Adipose tissue (tissue), 3 donors: ENCODE results near the gene SLC51B. TPM values are rescaled to one million over a fixed set of nuclear protein-coding genes. Genes with fewer than 3 reads are reported as not detected.

Experiments
- H3K27ac ChIP-seq: one replicate; pipeline ENCODE4 v1.5.1; 2013; ENCODE audit warnings: low read depth, low read length
- WGBS, 3 donors: extraction: QIAGEN DNeasy Blood & Tissue Kit; methylation state at CpG; one replicate each; pipeline ENCODE4 v1.1.7; 2013; 5-methylcytosine and 5-hydroxymethylcytosine counted together
- polyA plus RNA-seq, 3 donors: library from polyadenylated mRNA; stranded (reverse); fragments of 200-250 nt; gene quantifications; one replicate each; pipeline ENCODE4 v1.2.3, GENCODE V29; 2013
- donor health status: healthy with polysubstance abuse.
- donor health status: Bipolar disorder and iron deficiency.
- donor health status: healthy.

The SLC51B gene
- polyA plus RNA-seq, 3 donors: 0.10 TPM; not detected in 2

DNA sequence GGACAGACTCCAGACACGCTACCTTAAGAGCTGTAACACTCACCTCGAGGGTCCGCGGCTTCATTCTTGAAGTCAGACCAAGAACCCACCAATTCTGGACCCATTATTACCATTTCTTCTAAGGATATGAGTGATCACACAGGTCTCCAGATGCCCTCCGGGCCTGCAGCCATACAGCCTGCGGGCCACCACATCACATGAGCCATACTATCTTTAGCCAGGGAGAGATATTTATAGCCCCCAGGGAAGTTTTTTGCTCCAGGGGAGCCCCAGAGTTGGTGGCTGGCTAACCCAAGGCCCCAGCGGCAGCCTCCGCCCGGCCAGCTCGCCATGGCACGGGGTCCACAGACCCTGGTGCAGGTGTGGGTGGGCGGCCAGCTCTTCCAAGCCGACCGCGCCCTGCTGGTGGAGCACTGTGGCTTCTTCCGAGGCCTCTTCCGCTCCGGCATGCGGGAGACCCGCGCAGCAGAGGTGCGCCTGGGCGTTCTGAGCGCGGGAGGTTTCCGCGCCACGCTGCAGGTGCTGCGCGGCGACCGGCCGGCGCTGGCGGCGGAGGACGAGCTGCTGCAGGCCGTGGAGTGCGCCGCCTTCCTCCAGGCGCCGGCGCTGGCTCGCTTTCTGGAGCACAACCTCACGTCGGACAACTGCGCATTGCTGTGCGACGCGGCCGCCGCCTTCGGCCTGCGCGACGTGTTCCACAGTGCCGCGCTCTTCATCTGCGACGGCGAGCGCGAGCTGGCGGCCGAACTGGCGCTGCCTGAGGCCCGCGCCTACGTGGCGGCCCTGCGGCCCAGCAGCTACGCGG lies 31.5 kb downstream of the SLC51B start, which contains the start of gene KBTBD13:
KBTBD13 (plus strand) TSS at position 261 of the 805 bp plus-strand sequence; CDS start at position 331, 70 bp downstream.
- H3K27ac ChIP-seq: no peak within 1 kb of the TSS
- 74 to 77% (median 75%) methylated on average over 51 to 73 of the region's 73 CpGs for WGBS, 3 donors

GRCh38 chr15:65077291-65077980 lies 32.2 kb downstream of the SLC51B start:
- no peak overlapping the region for H3K27ac ChIP-seq
- 56 to 64% (median 62%) methylated on average over 77 to 85 of the region's 85 CpGs for WGBS, 3 donors

DNA sequence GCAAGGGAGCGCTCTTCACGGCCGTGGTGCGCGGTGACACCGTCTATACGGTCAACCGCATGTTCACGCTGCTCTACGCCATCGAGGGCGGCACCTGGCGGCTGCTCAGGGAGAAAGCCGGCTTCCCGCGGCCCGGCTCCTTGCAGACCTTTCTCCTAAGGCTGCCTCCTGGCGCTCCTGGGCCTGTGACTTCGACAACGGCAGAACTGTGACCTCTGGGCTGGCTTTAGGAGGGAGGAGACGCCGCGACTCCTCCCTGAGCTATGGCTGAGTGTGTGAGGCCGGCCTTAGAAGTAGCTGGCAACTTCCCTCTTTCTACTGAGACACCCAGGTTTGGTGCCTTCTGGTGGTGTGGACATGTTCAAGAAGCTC lies 32.8 kb downstream of the SLC51B start:
- WGBS, 3 donors: 9 to 18% (median 10%) methylated on average over 24 of the region's 24 CpGs
- H3K27ac ChIP-seq: no peak overlapping the region

- 85 to 93% (median 91%) methylated on average over 5 of the region's 5 CpGs for WGBS, 3 donors
- H3K27ac ChIP-seq: no peak overlapping the region
Observed at GRCh38 chr15:65079580-65079979, 34.4 kb downstream of the SLC51B start.

GRCh38 chr15:65081270-65081669 lies 36.1 kb downstream of the SLC51B start:
- WGBS, 3 donors: 46 to 80% (median 63%) methylated on average over 6 of the region's 6 CpGs
- H3K27ac ChIP-seq: no peak overlapping the region

- WGBS, 3 donors: 77 to 81% (median 78%) methylated on average over 5 of the region's 5 CpGs
- H3K27ac ChIP-seq: no peak overlapping the region
Observed at GRCh38 chr15:65081758-65082157, 36.6 kb downstream of the SLC51B start.

DNA sequence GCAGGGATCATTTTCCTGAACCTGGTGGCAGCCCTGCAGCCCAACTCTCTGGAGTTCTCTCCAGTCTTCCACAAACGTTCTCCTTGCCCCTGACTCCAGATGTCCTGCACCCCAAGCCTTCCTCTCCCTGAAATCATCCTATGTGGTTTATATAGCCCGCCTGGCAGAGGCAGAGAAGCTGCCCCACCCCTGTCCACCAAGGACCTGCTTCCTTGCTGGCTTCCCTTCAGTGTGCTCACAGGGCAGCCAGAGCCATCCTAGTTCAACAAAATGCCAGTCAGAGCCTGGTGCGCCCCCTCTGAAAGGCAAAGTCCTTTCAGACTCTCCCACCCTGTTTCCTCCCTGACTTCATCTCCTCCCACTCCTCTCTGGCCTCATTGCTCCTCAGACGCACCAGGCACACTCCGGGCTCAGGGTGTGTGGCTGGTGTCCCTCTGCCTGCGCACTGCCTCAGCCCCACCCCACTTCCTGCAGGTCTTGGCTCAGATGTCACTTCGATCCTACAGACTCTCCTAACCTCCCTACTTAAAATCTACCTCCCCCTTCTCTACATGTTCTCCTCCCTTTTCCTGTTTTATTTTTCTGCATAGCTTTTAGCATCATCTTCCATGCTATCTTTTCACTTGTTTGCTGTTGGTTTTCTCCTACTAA lies 37.2 kb downstream of the SLC51B start:
- no peak overlapping the region for H3K27ac ChIP-seq
- WGBS, 3 donors: 10 to 15% (median 14%) methylated on average over 7 of the region's 7 CpGs

- H3K27ac ChIP-seq: no peak overlapping the region
- 27 to 63% (median 59%) methylated on average over 7 of the region's 7 CpGs for WGBS, 3 donors
Observed at GRCh38 chr15:65083262-65083701, 38.1 kb downstream of the SLC51B start.

DNA sequence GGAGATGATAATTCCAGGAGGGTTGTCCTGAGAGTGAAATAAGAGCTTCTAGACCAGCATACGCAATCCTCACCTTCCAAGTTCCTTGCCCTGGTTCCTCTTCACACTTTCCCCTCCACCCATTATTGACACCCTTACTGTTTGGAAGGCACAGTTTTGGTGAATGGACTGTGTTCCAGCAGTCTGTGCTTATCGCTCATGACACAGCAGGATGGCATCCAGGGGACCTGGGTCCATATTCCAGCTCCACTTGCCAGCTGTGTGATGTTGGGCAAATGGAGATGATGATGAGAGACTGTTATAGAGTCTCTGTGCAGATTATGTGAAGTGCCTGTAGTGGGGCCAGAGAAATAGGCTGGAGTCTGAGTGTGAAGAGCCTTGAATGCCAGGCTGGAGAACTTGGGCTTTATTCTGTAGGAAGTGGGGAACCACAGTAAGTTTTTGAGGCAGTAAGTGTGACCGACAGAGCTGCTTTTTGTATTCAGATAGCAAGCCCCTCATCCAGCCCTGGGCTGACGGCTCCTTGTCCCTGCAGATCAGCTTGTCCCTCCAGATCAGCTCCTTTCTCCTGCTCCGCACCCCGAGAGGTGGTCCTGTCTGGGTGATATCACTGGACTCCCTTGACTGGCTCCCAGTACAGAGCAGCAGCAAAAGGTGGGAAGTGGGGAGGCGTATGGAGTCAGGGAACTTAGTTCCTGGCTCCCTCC lies 39.5 kb downstream of the SLC51B start:
- 78 to 85% (median 85%) methylated on average over 7 of the region's 7 CpGs for WGBS, 3 donors
- H3K27ac ChIP-seq: no peak overlapping the region

GRCh38 chr15:65085207-65085753 lies 40.1 kb downstream of the SLC51B start:
- WGBS, 3 donors: 63 to 79% (median 71%) methylated on average over 6 to 8 of the region's 8 CpGs
- no peak overlapping the region for H3K27ac ChIP-seq

- 74 to 86% (median 82%) methylated on average over 6 of the region's 6 CpGs for WGBS, 3 donors
- H3K27ac ChIP-seq: no peak overlapping the region
Observed at GRCh38 chr15:65085990-65086679, 40.9 kb downstream of the SLC51B start.

DNA sequence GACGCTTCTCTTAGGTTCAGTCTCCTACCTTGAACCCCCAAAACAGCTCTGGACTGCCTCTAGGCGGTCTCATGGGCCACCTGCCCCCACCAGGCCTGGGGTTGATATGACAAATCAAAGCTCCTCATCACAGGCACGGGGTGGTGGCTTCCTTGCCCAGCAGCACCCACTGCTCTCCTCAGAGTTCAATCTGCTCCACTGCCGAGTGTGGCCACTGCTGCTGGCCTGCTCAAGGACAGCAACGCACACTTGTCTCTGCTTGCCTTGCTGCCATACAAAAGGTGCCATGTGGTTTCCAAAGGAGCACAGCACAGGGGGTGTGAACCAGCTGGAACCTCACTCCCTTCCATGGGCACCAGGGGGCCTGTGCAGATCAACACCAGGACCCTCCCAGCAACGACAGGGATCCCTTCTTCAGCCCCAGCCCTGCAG lies 41.5 kb downstream of the SLC51B start:
- 51 to 72% (median 62%) methylated on average over 6 of the region's 6 CpGs for WGBS, 3 donors
- H3K27ac ChIP-seq: no peak overlapping the region

GRCh38 chr15:65087411-65087810 lies 42.2 kb downstream of the SLC51B start:
- 86 to 88% (median 88%) methylated on average over 3 of the region's 3 CpGs for WGBS, 3 donors
- H3K27ac ChIP-seq: no peak overlapping the region

DNA sequence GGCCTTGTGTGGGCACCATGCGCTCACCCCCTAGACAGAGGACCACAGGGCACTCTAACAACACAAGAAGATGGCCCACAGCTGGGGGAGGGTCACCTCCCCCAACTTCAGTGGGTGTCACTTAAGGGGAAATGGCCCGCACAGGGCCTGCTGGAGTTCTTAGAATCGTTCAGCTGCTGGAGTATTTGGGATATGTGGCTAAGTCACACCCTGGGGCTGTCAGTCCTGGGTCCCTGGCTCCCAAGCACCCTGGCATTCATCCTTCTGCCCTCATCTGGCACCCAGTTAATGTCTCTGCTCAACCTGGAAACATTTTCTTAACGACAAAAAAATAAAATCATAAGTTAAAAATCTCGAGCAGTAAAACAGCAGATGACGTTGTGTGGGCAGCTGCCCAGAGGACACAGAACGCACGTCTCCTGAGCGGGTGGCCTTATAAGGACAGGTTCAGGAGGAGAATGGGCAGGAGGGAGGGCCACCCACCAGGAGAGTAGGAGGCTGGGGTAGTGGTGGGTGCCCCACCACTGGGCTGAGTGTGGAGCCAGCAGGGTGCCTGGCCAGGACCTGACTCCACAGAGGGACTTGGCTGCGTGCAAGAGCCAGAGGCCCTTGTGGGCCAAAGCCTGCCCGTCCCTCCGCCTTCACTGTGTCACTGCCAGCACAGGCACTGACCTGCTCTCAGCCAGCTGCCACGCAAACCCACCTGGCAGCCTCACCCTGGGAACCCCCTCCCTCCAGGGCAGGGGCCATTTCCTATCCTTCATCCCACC lies 42.9 kb downstream of the SLC51B start:
- no peak overlapping the region for H3K27ac ChIP-seq
- 80 to 85% (median 83%) methylated on average over 13 of the region's 13 CpGs for WGBS, 3 donors

DNA sequence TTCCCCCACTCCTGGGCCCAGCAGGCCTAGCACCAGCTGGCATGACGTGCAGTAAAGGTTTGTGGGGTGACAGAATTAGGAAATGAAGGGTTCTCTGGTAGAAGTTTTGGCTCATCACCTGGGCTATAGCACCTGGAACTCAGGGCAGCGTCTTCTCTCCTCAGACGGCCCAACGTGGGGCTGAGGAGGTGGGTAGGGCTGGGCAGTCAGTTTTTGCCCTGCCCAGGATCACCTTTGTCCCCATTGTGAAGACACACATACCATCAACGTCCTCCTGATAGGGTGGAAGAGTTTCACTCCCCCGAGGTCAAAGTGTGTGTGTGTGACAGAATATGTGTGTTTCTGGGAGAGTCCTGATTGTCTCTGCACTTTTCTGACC lies 43.4 kb downstream of the SLC51B start:
- WGBS, 3 donors: 62 to 69% (median 68%) methylated on average over 6 of the region's 6 CpGs
- no peak overlapping the region for H3K27ac ChIP-seq

GRCh38 chr15:65089206-65089824 lies 44.1 kb downstream of the SLC51B start:
- H3K27ac ChIP-seq: no peak overlapping the region
- WGBS, 3 donors: 45 to 71% (median 67%) methylated on average over 5 of the region's 5 CpGs
